ENCODE results near the gene ACVR1B. TPM values are rescaled to one million over a fixed set of nuclear protein-coding genes. Genes with fewer than 3 reads are reported as not detected.

Gene ACVR1B
- total and polyA plus RNA-seq, 2 of the 8 experiments (the other 6 are each of a cell fraction or from before 2014, with no cell fraction given) = 16.0 to 19.2 TPM

DNA sequence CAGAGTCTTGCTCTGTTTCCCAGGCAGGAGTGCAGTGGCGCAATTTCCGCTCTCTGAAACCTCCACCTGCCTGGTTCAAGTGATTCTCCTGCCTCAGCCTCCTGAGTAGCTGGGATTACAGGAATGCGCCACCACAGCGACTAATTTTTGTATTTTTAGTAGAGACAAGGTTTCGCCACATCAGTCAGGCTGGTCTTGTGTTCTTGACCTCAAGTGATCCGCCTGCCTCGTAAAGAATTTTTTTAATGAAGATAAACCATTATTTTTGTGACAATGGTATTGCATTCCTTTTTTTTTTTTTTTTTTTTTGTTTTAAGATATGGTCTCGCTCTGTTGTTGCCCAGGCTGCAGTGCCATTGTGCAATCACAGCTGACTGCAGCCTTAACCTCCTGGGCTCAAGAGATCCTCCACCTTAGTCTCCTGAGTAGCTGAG is 25.8 kb downstream of the ACVR1B start:
- Histone ChIP-seq H3K9ac (replicated peaks in 1 of 4; ENCODE audit: extremely low read depth in 1 of 4, low read depth in 3 of 4, low read length in 3 of 4) (no peak overlapping the region), H4K91ac (replicated peaks; ENCODE audit: insufficient read length, low read length) (no peak overlapping the region), H2BK20ac (ENCODE audit: low read length) (no peak overlapping the region), H3K4me2 (ENCODE audit: insufficient read depth in 1 of 2, low read depth in 2 of 2, low read length in 2 of 2) (no peak overlapping the region), H3K14ac (ENCODE audit: insufficient read length) (no peak overlapping the region), H4K20me1 (replicated peaks in 1 of 2; ENCODE audit: control insufficient read depth in 1 of 2, insufficient read depth in 2 of 2, low read length in 2 of 2) (peaks cover 6 to 15% of the 10 kb centered on the region in 2 experiments), H3K23me2 (ENCODE audit: low read depth, low read length) (no peaks in the 10 kb centered on the region), H2BK15ac (ENCODE audit: low read length) (no peak overlapping the region), H3K23ac (ENCODE audit: insufficient read length) (no peak overlapping the region), H4K5ac (ENCODE audit: insufficient read length, low read depth, low read length) (no peak overlapping the region), H3K4me3 (ENCODE audit: extremely low read depth in 1 of 4, insufficient read depth in 2 of 4, low read depth in 3 of 4, low read length in 4 of 4) (no peak overlapping the region), H3K27ac (ENCODE audit: low read depth, low read length) (no peak overlapping the region), H4K8ac (ENCODE audit: extremely low read depth, insufficient read depth, low read length) (no peak overlapping the region), H3K36me3 (ENCODE audit: control insufficient read depth in 2 of 4, insufficient read depth in 4 of 4, low read length in 3 of 4) (peaks cover 2 to 18% (median 11%) of the 10 kb centered on the region in 4 experiments; a peak in 7 of 8 replicates), H3K27me3 (replicated peaks in 1 of 4; ENCODE audit: control insufficient read depth in 3 of 4, extremely low read depth in 1 of 4, insufficient read depth in 3 of 4, low read length in 3 of 4) (no peaks in the 10 kb centered on the region), H3K4me1 (replicated peaks in 1 of 4; ENCODE audit: control insufficient read depth in 3 of 4, insufficient read depth in 4 of 4, low read length in 3 of 4) (peaks cover 3 to 8% (median 5%) of the 10 kb centered on the region in 4 experiments; a peak in 5 of 7 replicates), H3K79me2 (ENCODE audit: control insufficient read depth in 1 of 2, insufficient read depth in 2 of 2, low read length in 2 of 2) (peaks cover 0 to 2% of the 10 kb centered on the region in 2 experiments; a peak in 1 of 4 replicates), H3K56ac (replicated peaks; ENCODE audit: insufficient read length, low read depth, low read length) (no peak overlapping the region), H2BK5ac (ENCODE audit: low read depth, low read length) (no peak overlapping the region), H3K9me3 (ENCODE audit: insufficient read depth in 2 of 2, low read depth in 1 of 2, low read length in 1 of 2) (no peaks in the 10 kb centered on the region), H2BK12ac (ENCODE audit: low read depth, low read length) (no peak overlapping the region), H3K4ac (replicated peaks; ENCODE audit: insufficient read length, low read depth, low read length) (no peak overlapping the region), H2BK120ac (replicated peaks; ENCODE audit: low read depth, low read length) (no peak overlapping the region), H3K18ac (ENCODE audit: extremely low read depth, low read length) (no peak overlapping the region), H2AFZ (ENCODE audit: low read length) (no peak overlapping the region), H2AK5ac (ENCODE audit: low read depth, low read length) (no peak overlapping the region), H3K79me1 (ENCODE audit: low read depth, low read length) (peaks cover 1% of the 10 kb centered on the region; the same call in 1 of the 2 replicates)
- FAIRE-seq (no peak), DNase-seq (ENCODE audit: low read depth in 1 of 2, low spot score in 2 of 2) (no peak)
- 95% methylated on average over 8 of the region's 8 CpGs; no CpG with 5 or more reads in 1 of the 2 experiments for WGBS, 2 experiments (ENCODE audit: extremely low coverage in 1 of 2, insufficient coverage in 1 of 2, insufficient read length in 1 of 2, insufficient replicate concordance in 2 of 2, low coverage in 1 of 2, low lambda C conversion rate in 2 of 2, missing lambda C conversion rate in 1 of 2)
- TF ChIP-seq CBX8 (IDR thresholded peaks at IDR 0.05; ENCODE audit: borderline replicate concordance, low read depth, low read length) (no peak), FOSL1 (IDR thresholded peaks at IDR 0.05; ENCODE audit: insufficient read depth, low read depth, low read length) (no peak), MAFK (IDR thresholded peaks at IDR 0.05; ENCODE audit: low read depth, low read length) (no peak)
- ChIA-PET POLR2A (ENCODE audit: partially characterized antibody) (interaction anchor here (0.6 to 1.3 kb wide), 2 partner anchors 26 to 77 kb away, joined by 3 read pairs; partner anchors contain the start of gene ACVR1B), CTCF (ENCODE audit: partially characterized antibody) (interaction anchor here (1.1 to 4.0 kb wide), 13 partner anchors 9 to 102 kb away, joined by 4 to 20 read pairs (median 8); no protein-coding TSS in a partner anchor)
